GM23338 (cell line): ENCODE results near the gene SLC35A5. TPM values are rescaled to one million over a fixed set of nuclear protein-coding genes. Genes with fewer than 3 reads are reported as not detected.

ENCODE experiments used
- polyA plus RNA-seq: library from polyadenylated mRNA; unstranded; fragments of >200 nt; fragmentation: Nextera tagmentation; extraction: Ambion mirVana; gene quantifications from 2 replicates; pipeline ENCODE4 v1.2.1, GENCODE V29; 2016
- total RNA-seq: library from RNA; depleted of rRNA; stranded (reverse); fragments of >200 nt; shearing (Covaris generic); gene quantifications from 2 replicates; pipeline ENCODE4 v1.2.3, GENCODE V29; 2014; rRNA removed

SLC35A5 gene
- total and polyA plus RNA-seq, 2 experiments from 2014 or later = 19.9 to 40.4 TPM

Other genes with a start within 250 kb of the SLC35A5 start
- 49.3 and 51.9 TPM in 2 replicates for gene CD200, start 228.9 kb upstream of the SLC35A5 start, total RNA-seq
- 56.5 and 65.0 TPM in 2 replicates for gene CD200, start 228.9 kb upstream of the SLC35A5 start, polyA plus RNA-seq
- not detected in 2 replicates for gene BTLA, start 62.6 kb upstream of the SLC35A5 start, total RNA-seq
- 0.44 TPM in 1 of 2 replicates, not detected in the other for gene BTLA, start 62.6 kb upstream of the SLC35A5 start, polyA plus RNA-seq
- gene ATG3, start 83 bp upstream of the SLC35A5 start, total RNA-seq = 64.1 and 68.1 TPM in 2 replicates
- gene ATG3, start 83 bp upstream of the SLC35A5 start, polyA plus RNA-seq = 75.9 and 93.9 TPM in 2 replicates
- gene CCDC80, start 79.1 kb downstream of the SLC35A5 start, total RNA-seq = 5.4 and 8.1 TPM in 2 replicates
- gene CCDC80, start 79.1 kb downstream of the SLC35A5 start, polyA plus RNA-seq = 6.0 and 6.7 TPM in 2 replicates